NCI-H82 treated with DMSO at 0.1 percent for 48 hours (cell line): Measurements from ENCODE around the gene TBC1D8.

Source experiments
- DNase-seq: peaks from one replicate; lab custom pipeline; 2025; ENCODE audit not compliant: unreplicated experiment; lab: John Stamatoyannopoulos, UW

The TBC1D8 gene

GRCh38 chr2:101004620-101005325, 146.4 kb downstream of the TBC1D8 start:
- no peak for DNase-seq

- no peak for DNase-seq
Measured at GRCh38 chr2:101003278-101003775, 147.9 kb downstream of the TBC1D8 start.

GRCh38 chr2:101002562-101003277, 148.5 kb downstream of the TBC1D8 start:
- no peak for DNase-seq

GRCh38 chr2:101001691-101002561, 149.3 kb downstream of the TBC1D8 start, which contains the start of gene RPL31:
Gene RPL31 (plus strand): TSS chr2:101002289. CDS start chr2:101002702, 413 bp downstream.
- peak; percentile 85 for DNase-seq

- no peak for DNase-seq
Measured at GRCh38 chr2:100999995-101000394, 151.2 kb downstream of the TBC1D8 start.

GRCh38 chr2:100998235-100998573, 153.0 kb downstream of the TBC1D8 start:
- no peak for DNase-seq

- DNase-seq: no peak
Measured at GRCh38 chr2:100997509-100998234, 153.5 kb downstream of the TBC1D8 start.

- no peak for DNase-seq
Measured at GRCh38 chr2:100995309-100996075, 155.7 kb downstream of the TBC1D8 start.

- DNase-seq: no peak
Measured at GRCh38 chr2:100993294-100993693, 157.9 kb downstream of the TBC1D8 start.

GRCh38 chr2:100992262-100992661, 158.9 kb downstream of the TBC1D8 start:
- no peak for DNase-seq

GRCh38 chr2:100991404-100991773, 159.8 kb downstream of the TBC1D8 start:
- no peak for DNase-seq

GRCh38 chr2:100990650-100991403, 160.4 kb downstream of the TBC1D8 start:
- DNase-seq: no peak

- DNase-seq: no peak
Measured at GRCh38 chr2:100990166-100990565, 161.0 kb downstream of the TBC1D8 start.

- DNase-seq: no peak
Measured at GRCh38 chr2:100989666-100990065, 161.5 kb downstream of the TBC1D8 start.

- DNase-seq: no peak
Measured at GRCh38 chr2:100988630-100989417, 162.4 kb downstream of the TBC1D8 start.

GRCh38 chr2:100987974-100988373, 163.2 kb downstream of the TBC1D8 start:
- no peak for DNase-seq

- no peak for DNase-seq
Measured at GRCh38 chr2:100987536-100987935, 163.6 kb downstream of the TBC1D8 start.

- DNase-seq: no peak
Measured at GRCh38 chr2:100986157-100986556, 165.0 kb downstream of the TBC1D8 start.

- peak; percentile 3 for DNase-seq
Measured at GRCh38 chr2:100984892-100985307, 166.3 kb downstream of the TBC1D8 start.
